K562 (cell line): ENCODE data around the gene RNF167. TPM values are rescaled to one million over a fixed set of nuclear protein-coding genes. Genes with fewer than 3 reads are reported as not detected.
A peak's percentile ranks its signal among the peaks of the same experiment; 100 is the strongest.

Experiments
- ATF1 ChIP-seq, 2 experiments: fragments of 450-650 bp in 1 of 2; IDR thresholded peaks; 2 replicates each; pipeline ENCODE4 v1.6.1; 2016; ENCODE audit warnings: missing compliant biosample characterization in 1 of 2, missing genetic modification characterization in 1 of 2
- CREBBP ChIP-seq: IDR thresholded peaks from one replicate; pipeline ENCODE4 v1.6.1; 2012; ENCODE audit warnings: low read depth, mild to moderate bottlenecking, control low read depth, inconsistent platforms, low read length
- JUND ChIP-seq, 2 experiments: IDR thresholded peaks; 2 replicates in 1 of 2; 3 replicates in 1 of 2; pipeline ENCODE4 v1.6.1; 2011; ENCODE audit warnings: borderline replicate concordance in 2 of 2, low read depth in 2 of 2, low read length in 2 of 2, improper control_type of control experiment in 1 of 2, missing biosample characterization in 1 of 2, missing genetic modification characterization in 1 of 2, missing genetic modification reagents in 1 of 2
- KAT7 ChIP-seq: sonication (generic); formaldehyde crosslinking; IDR thresholded peaks from 2 replicates; pipeline ENCODE4 v1.8.0; 2022; ENCODE audit warnings: missing genetic modification reagents, mild to moderate bottlenecking, borderline replicate concordance
- MEIS2 ChIP-seq: fragments of 450-650 bp; IDR thresholded peaks from 2 replicates; pipeline ENCODE4 v1.6.1; 2014; ENCODE audit warnings: mild to moderate bottlenecking; ENCODE audit not compliant: partially characterized antibody
- NFRKB ChIP-seq: fragments of 450-650 bp; IDR thresholded peaks from 2 replicates; pipeline ENCODE4 v1.6.1; 2016; ENCODE audit warnings: low read depth
- ZBTB17 ChIP-seq: fragments of 450-650 bp; formaldehyde crosslinking; IDR thresholded peaks from 2 replicates; pipeline ENCODE4 v1.4.0; 2020; ENCODE audit warnings: mild to moderate bottlenecking
- ZC3H4 ChIP-seq: sonication (generic); formaldehyde crosslinking; IDR thresholded peaks from 2 replicates; pipeline ENCODE4 v1.9.0; 2021; ENCODE audit warnings: missing genetic modification reagents, borderline replicate concordance
- ZNF165 ChIP-seq: fragments of 250-450 bp; sonication (Bioruptor Pico); IDR thresholded peaks from 2 replicates; pipeline ENCODE4 v1.4.0; 2020; ENCODE audit warnings: borderline replicate concordance
- ZNF395 ChIP-seq: fragments of 200-800 bp; sonication (Bioruptor generic); IDR thresholded peaks from 2 replicates; pipeline ENCODE4 v1.6.1; 2017; ENCODE audit warnings: missing genetic modification characterization, missing compliant biosample characterization
- polyA plus RNA-seq, 8 experiments: library from polyadenylated mRNA; depleted of rRNA in 4 of 8; stranded (reverse) in 5 of 8; unstranded in 3 of 8; fragments of >200 nt; fragmentation: Nextera tagmentation in 2 of 8; fragmentation: Illumina TruSeq in 1 of 8; extraction: Ambion mirVana in 2 of 8; extraction: Trizol in 1 of 8; gene quantifications; 2 replicates each; pipeline versions ENCODE4 v1.2.1 to v1.2.3, GENCODE V29; 2011 to 2014; ENCODE audit warnings: inconsistent platforms in 1 of 8, missing spikeins in 1 of 8
- total RNA-seq, 7 experiments: library from RNA; depleted of rRNA in 6 of 7; stranded (reverse); fragments of >200 nt in 6 of 7; fragmentation: Illumina TruSeq in 2 of 7; extraction: Trizol in 2 of 7; gene quantifications; 2 replicates each; pipeline versions ENCODE4 v1.2.1 to v1.2.3, GENCODE V29; 2011 to 2021; ENCODE audit warnings: low replicate concordance in 1 of 7
- TF ChIP-seq, protein P1 (sequence below): fragments of 200-800 bp; sonication (Bioruptor generic); IDR thresholded peaks from 2 replicates; pipeline ENCODE4 v1.6.1; 2017; ENCODE audit warnings: missing genetic modification characterization, missing compliant biosample characterization
- TF ChIP-seq, protein P2 (sequence below): fragments of 450-650 bp; IDR thresholded peaks from 2 replicates; pipeline ENCODE4 v1.6.1; 2016; ENCODE audit warnings: borderline replicate concordance
- TF ChIP-seq, protein P3 (sequence below): fragments of 450-650 bp; IDR thresholded peaks from 2 replicates; pipeline ENCODE4 v1.6.1; 2017; ENCODE audit warnings: antibody characterized with exemption
- TF ChIP-seq, protein P4 (sequence below): sonication (generic); formaldehyde crosslinking; IDR thresholded peaks from 2 replicates; pipeline ENCODE4 v1.8.0; 2022; ENCODE audit warnings: missing genetic modification reagents, mild to moderate bottlenecking, moderate library complexity, borderline replicate concordance
- TF ChIP-seq, protein P5 (sequence below): fragments of 450-650 bp; IDR thresholded peaks from 2 replicates; pipeline ENCODE4 v1.6.1; 2016

RNF167 gene
- total and polyA plus RNA-seq, 9 of the 15 experiments (the other 6 are each of a cell fraction or from before 2014, with no cell fraction given) = 16.5 to 143 (median 45.5) TPM

DNA sequence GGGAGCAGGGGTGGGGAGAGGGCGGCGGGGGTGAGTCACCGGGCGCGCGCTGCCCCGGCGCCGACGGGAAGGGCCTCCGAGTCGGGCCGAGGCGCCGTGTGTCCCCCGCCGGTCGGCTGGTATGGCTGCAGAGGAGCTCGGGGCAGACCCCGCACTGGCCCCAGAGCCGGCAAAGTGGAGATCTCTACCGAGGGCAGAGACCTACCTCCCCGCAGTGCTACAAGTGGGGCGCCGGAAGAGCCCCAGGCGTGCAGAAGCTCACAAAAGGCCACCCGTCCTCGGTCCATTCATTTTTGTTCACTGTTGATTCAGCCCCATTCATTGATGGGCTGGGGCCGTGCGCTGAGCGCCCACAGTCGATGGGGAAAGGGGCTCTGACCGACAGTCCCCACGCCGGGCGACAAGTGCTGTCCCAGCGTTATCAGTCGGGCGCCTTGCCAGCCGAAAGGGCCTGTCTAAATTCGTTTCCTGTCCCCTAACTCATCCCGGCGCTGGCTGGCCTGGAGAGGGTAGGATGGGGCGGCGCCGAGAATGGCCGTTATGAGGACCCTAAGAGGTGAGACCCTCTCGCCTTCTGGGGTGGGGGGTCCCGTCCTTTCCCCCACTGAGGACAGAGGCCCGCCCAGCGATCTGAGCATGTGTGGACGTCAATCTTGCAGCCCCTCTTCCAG is 10.1 kb downstream of the RNF167 start (continued):
- TF ChIP-seq, protein P1, sequence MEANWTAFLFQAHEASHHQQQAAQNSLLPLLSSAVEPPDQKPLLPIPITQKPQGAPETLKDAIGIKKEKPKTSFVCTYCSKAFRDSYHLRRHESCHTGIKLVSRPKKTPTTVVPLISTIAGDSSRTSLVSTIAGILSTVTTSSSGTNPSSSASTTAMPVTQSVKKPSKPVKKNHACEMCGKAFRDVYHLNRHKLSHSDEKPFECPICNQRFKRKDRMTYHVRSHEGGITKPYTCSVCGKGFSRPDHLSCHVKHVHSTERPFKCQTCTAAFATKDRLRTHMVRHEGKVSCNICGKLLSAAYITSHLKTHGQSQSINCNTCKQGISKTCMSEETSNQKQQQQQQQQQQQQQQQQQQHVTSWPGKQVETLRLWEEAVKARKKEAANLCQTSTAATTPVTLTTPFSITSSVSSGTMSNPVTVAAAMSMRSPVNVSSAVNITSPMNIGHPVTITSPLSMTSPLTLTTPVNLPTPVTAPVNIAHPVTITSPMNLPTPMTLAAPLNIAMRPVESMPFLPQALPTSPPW = peak; percentile 76
- TF ChIP-seq ATF1 (CRISPR knock-in tag; IDR thresholded peaks at IDR 0.05) (no peak), ATF1 (tag; IDR thresholded peaks at IDR 0.05) (peak; percentile 9; the same call in 1 of the 2 replicates), ZNF395 (peak; percentile 66; the same call in 1 of the 2 replicates), NFRKB (peak; percentile 30; the same call in 1 of the 2 replicates), ZBTB17 (no peak), JUND (IDR thresholded peaks at IDR 0.05; ENCODE audit: borderline replicate concordance, low read depth, low read length) (no peak), JUND (tag; IDR thresholded peaks at IDR 0.05; ENCODE audit: borderline replicate concordance, low read depth, low read length) (peak; percentile 20; the same call in 1 of the 3 replicates), ZNF165 (CRISPR knock-in tag) (no peak), KAT7 (0 out of 2 replicates have a peak, but pooled peaks have one; percentile 35), MEIS2 (peak; percentile 45), CREBBP (no peak), ZC3H4 (CRISPR knock-in tag) (0 out of 2 replicates have a peak, but pooled peaks have one; percentile 24)
- TF ChIP-seq, protein P2, sequence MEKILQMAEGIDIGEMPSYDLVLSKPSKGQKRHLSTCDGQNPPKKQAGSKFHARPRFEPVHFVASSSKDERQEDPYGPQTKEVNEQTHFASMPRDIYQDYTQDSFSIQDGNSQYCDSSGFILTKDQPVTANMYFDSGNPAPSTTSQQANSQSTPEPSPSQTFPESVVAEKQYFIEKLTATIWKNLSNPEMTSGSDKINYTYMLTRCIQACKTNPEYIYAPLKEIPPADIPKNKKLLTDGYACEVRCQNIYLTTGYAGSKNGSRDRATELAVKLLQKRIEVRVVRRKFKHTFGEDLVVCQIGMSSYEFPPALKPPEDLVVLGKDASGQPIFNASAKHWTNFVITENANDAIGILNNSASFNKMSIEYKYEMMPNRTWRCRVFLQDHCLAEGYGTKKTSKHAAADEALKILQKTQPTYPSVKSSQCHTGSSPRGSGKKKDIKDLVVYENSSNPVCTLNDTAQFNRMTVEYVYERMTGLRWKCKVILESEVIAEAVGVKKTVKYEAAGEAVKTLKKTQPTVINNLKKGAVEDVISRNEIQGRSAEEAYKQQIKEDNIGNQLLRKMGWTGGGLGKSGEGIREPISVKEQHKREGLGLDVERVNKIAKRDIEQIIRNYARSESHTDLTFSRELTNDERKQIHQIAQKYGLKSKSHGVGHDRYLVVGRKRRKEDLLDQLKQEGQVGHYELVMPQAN = 0 out of 2 replicates have a peak, but pooled peaks have one; percentile 7
- TF ChIP-seq, protein P3, sequence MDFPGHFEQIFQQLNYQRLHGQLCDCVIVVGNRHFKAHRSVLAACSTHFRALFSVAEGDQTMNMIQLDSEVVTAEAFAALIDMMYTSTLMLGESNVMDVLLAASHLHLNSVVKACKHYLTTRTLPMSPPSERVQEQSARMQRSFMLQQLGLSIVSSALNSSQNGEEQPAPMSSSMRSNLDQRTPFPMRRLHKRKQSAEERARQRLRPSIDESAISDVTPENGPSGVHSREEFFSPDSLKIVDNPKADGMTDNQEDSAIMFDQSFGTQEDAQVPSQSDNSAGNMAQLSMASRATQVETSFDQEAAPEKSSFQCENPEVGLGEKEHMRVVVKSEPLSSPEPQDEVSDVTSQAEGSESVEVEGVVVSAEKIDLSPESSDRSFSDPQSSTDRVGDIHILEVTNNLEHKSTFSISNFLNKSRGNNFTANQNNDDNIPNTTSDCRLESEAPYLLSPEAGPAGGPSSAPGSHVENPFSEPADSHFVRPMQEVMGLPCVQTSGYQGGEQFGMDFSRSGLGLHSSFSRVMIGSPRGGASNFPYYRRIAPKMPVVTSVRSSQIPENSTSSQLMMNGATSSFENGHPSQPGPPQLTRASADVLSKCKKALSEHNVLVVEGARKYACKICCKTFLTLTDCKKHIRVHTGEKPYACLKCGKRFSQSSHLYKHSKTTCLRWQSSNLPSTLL = no peak
- TF ChIP-seq, protein P4, sequence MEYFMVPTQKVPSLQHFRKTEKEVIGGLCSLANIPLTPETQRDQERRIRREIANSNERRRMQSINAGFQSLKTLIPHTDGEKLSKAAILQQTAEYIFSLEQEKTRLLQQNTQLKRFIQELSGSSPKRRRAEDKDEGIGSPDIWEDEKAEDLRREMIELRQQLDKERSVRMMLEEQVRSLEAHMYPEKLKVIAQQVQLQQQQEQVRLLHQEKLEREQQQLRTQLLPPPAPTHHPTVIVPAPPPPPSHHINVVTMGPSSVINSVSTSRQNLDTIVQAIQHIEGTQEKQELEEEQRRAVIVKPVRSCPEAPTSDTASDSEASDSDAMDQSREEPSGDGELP (CRISPR knock-in tag) = 0 out of 2 replicates have a peak, but pooled peaks have one; percentile 26
- TF ChIP-seq, protein P5, sequence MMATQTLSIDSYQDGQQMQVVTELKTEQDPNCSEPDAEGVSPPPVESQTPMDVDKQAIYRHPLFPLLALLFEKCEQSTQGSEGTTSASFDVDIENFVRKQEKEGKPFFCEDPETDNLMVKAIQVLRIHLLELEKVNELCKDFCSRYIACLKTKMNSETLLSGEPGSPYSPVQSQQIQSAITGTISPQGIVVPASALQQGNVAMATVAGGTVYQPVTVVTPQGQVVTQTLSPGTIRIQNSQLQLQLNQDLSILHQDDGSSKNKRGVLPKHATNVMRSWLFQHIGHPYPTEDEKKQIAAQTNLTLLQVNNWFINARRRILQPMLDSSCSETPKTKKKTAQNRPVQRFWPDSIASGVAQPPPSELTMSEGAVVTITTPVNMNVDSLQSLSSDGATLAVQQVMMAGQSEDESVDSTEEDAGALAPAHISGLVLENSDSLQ = peak; percentile 49
